Heart left ventricle (tissue), 16 donors: Measurements from ENCODE around the gene RIPPLY2. TPM values are rescaled to one million over a fixed set of nuclear protein-coding genes. Genes with fewer than 3 reads are reported as not detected.

ENCODE experiments used
- ATAC-seq, 4 donors: fragments of 200-7000 bp; cut with Tn5 transposase; one replicate each; pipeline ENCODE4 v1.9.1; 2020 to 2022; ENCODE audit warnings: moderate library complexity in 4 of 4, mild to moderate bottlenecking in 3 of 4, moderate number of reproducible peaks in 1 of 4
- DNase-seq, 5 donors: peaks; one replicate each; pipeline ENCODE4 v3.0.0-alpha.2; 2020
- H3K27ac ChIP-seq, 12 donors: fragments of 200-600 bp; sonication (generic) in 4 of 12; one replicate each; pipeline versions ENCODE4 v1.5.0 to v1.8.0; 2016 to 2022; ENCODE audit warnings: mild to moderate bottlenecking in 2 of 12
- H3K27me3 ChIP-seq, 9 donors: fragments of 200-600 bp; sonication (generic) in 2 of 9; one replicate each; pipeline versions ENCODE4 v1.5.1 to v1.8.0; 2016 to 2022; ENCODE audit warnings: mild to moderate bottlenecking in 3 of 9
- H3K36me3 ChIP-seq, 9 donors: fragments of 200-600 bp; sonication (generic) in 2 of 9; one replicate each; pipeline versions ENCODE4 v1.5.0 to v1.8.0; 2018 to 2022; ENCODE audit warnings: mild to moderate bottlenecking in 2 of 9
- H3K4me1 ChIP-seq, 12 donors: fragments of 200-600 bp; sonication (generic) in 4 of 12; one replicate each; pipeline versions ENCODE4 v1.5.0 to v1.8.0; 2016 to 2022; ENCODE audit warnings: mild to moderate bottlenecking in 3 of 12
- H3K4me3 ChIP-seq, 12 donors: fragments of 200-600 bp; sonication (generic) in 4 of 12; one replicate each; pipeline versions ENCODE4 v1.5.0 to v1.8.0; 2017 to 2022; ENCODE audit warnings: mild to moderate bottlenecking in 9 of 12, moderate library complexity in 4 of 12
- H3K9me3 ChIP-seq, 12 donors: fragments of 200-600 bp; sonication (generic) in 4 of 12; one replicate each; pipeline versions ENCODE4 v1.5.0 to v1.8.0; 2016 to 2022; ENCODE audit warnings: mild to moderate bottlenecking in 1 of 12
- POLR2A ChIP-seq, 2 donors: fragments of 450-650 bp; IDR thresholded peaks; one replicate each; pipeline ENCODE4 v1.6.1; 2017; ENCODE audit warnings: antibody characterized with exemption in 2 of 2, mild to moderate bottlenecking in 2 of 2, moderate library complexity in 2 of 2
- WGBS, 4 donors: extraction: QIAGEN DNeasy Blood & Tissue Kit in 2 of 4; methylation state at CpG; one replicate each; pipeline versions ENCODE4 v1.1.5 to v1.1.7; 2013 to 2018; 5-methylcytosine and 5-hydroxymethylcytosine counted together
- intact Hi-C, 10 donors: fragments of 100-400 bp; cut with DNase I; formaldehyde crosslinking; loops; one replicate each; pipeline versions ENCODE4 v1.11.1 to v1.14.2; 2022
- polyA plus RNA-seq, 2 donors: library from polyadenylated mRNA; stranded (reverse); fragments of 200-250 nt; gene quantifications; one replicate each; pipeline ENCODE4 v1.2.3, GENCODE V29; 2013
- total RNA-seq, 9 donors: library from RNA; depleted of rRNA in 2 of 9; stranded (reverse); fragments of >200 nt in 2 of 9; fragmentation: NEBNext Ultra II Directional in 3 of 9; extraction: Animal tissue kit (Norgen Biotek cat#: 25700) in 3 of 9; gene quantifications; one replicate each; pipeline versions ENCODE4 v1.1.0 to v1.2.4, GENCODE V29; 2016 to 2023
- TF ChIP-seq, protein P1 (sequence below), 12 donors: fragments of 200-600 bp; sonication (generic) in 4 of 12; IDR thresholded peaks; one replicate each; pipeline versions ENCODE4 v1.5.0 to v1.8.0; 2018 to 2022; ENCODE audit warnings: antibody characterized with exemption in 12 of 12, mild to moderate bottlenecking in 5 of 12
- donor health status: ischemic (EF 13 %, LVEDD 7.1; RV severe dilation, severe dysfunction).
- donor health status: healthy with polysubstance abuse.
- donor health status: DM: no; HTN: yes; CAD: no.
- donor health status: DM: no; HTN: no; CAD: no.
- donor health status: ischemic (EF 25% LVEDD 6.9; RV normal size, moderate dysfunction).
- donor health status: ischemic (EF 25% LVEDD 5.7; RV mildly dilated, moderate dysfunction).
- donor health status: healthy.
- donor health status: DM: yes; HTN: yes; CAD: no.
- donor health status: ischemic (EF 35%, LVEDD 5.7; RV mildly dilated, moderate dysfunction).
- donor health status: nonischemic (EF 11% LVEDD 7.7; RV severe dilation, severe dysfunction).
- donor health status: DM: yes; HTN: yes; CAD: no.
- donor health status: PGD.
- donor health status: ischemic (EF 29% LVEDD 5.4; RV normal size, mild dysfunction).
- donor health status: nonischemic (EF 23%, LVEDD 6.1; RV moderate dilation, normal function).

Gene RIPPLY2
- total and polyA plus RNA-seq, 11 donors: not detected

DNA sequence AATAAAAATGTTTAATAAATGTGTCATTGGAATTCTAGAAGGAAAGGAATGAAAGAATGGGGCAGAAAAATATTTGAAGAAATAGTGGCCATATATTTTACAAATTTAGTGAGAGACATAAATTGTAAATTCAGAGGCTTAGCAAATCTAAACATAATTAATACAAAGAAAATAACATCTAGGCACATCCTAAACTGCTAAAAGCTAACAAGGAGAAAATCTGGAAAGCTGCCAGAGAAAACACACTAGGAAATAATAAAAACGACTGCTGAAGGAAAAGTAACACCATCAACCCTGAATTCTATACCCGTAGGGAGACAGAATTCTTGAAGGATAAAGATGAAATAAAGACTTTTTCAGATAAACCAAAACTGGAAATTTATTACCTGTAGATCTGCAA lies 30.1 kb downstream of the RIPPLY2 start:
- Histone ChIP-seq H3K9me3 (no peaks in the 10 kb centered on the region), H3K27ac (no peak overlapping the region), H3K4me1 (peaks cover 0 to 5% (median 0%) of the 10 kb centered on the region in 12 donors), H3K36me3 (no peaks in the 10 kb centered on the region), H3K27me3 (no peaks in the 10 kb centered on the region), H3K4me3 (no peak overlapping the region)
- intact Hi-C loops: loop anchor here in 4 of 10 donors (2.0 to 5.0 kb wide), 3 partner anchors 338 to 344 kb away; partner anchors contain the start of gene CEP162 (in 2 of the 4)
- no peak for TF ChIP-seq POLR2A (IDR thresholded peaks at IDR 0.05)
- TF ChIP-seq, protein P1, sequence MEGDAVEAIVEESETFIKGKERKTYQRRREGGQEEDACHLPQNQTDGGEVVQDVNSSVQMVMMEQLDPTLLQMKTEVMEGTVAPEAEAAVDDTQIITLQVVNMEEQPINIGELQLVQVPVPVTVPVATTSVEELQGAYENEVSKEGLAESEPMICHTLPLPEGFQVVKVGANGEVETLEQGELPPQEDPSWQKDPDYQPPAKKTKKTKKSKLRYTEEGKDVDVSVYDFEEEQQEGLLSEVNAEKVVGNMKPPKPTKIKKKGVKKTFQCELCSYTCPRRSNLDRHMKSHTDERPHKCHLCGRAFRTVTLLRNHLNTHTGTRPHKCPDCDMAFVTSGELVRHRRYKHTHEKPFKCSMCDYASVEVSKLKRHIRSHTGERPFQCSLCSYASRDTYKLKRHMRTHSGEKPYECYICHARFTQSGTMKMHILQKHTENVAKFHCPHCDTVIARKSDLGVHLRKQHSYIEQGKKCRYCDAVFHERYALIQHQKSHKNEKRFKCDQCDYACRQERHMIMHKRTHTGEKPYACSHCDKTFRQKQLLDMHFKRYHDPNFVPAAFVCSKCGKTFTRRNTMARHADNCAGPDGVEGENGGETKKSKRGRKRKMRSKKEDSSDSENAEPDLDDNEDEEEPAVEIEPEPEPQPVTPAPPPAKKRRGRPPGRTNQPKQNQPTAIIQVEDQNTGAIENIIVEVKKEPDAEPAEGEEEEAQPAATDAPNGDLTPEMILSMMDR (IDR thresholded peaks at IDR 0.05): no peak
- ATAC-seq: no peak
- WGBS, 4 donors: 36 to 51% (median 38%) methylated on average over 2 of the region's 2 CpGs
- no peak for DNase-seq

DNA sequence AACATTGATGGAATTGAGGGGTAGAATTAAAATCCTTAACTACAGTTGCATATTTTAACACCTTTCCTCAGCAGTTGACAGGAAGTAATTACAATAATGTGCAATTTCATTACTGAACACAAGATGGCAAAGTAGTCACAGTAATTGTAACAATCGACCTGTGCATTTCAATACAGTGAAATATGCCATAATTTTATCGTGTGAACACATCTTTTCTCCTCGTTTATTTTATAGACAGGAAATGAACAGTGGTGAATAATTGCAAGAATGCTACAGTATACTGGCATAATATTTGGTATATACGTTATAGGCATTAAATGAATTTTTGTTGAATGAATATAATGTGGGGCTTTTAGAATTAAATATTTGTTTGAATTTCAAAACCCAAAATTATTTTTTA lies 31.4 kb downstream of the RIPPLY2 start:
- intact Hi-C loops: loop anchor here in 5 of 10 donors (2.0 to 5.0 kb wide), 3 partner anchors 338 to 343 kb away; partner anchors contain the start of gene CEP162 (in 4 of the 5)
- 9 to 10% (median 10%) methylated on average over 4 of the region's 4 CpGs for WGBS, 4 donors
- Histone ChIP-seq H3K36me3 (no peaks in the 10 kb centered on the region), H3K9me3 (peaks cover 0 to 7% (median 0%) of the 10 kb centered on the region in 12 donors), H3K4me3 (no peak overlapping the region), H3K27ac (no peak overlapping the region), H3K27me3 (no peaks in the 10 kb centered on the region), H3K4me1 (peaks cover 0 to 5% (median 0%) of the 10 kb centered on the region in 12 donors)
- TF ChIP-seq, protein P1 (IDR thresholded peaks at IDR 0.05): peak; percentile 50 to 82 (median 67)
- TF ChIP-seq POLR2A (IDR thresholded peaks at IDR 0.05): no peak
- peak in 2 of 4 donors; percentile 46 to 50 for ATAC-seq
- no peak for DNase-seq

DNA sequence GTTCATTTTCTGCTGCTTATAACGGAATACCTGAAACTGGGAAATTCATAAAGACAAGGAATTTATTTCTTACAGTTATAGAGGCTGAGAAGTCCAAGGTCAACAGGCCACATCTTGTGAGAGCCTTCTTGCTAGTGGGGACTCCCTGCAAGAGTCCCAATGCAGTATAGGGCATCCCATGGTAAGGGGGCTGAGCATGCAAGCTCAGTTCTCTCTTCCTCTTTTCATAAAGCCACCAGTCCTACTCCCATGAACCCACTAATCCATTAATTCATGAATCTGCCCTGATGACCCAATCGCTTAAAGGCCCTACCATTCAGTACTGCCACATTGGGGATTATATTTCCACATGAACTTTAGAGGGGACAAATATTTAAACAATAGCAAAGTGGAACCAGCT lies 32.8 kb downstream of the RIPPLY2 start:
- DNase-seq: no peak
- no peak overlapping the region for H3K27ac ChIP-seq

DNA sequence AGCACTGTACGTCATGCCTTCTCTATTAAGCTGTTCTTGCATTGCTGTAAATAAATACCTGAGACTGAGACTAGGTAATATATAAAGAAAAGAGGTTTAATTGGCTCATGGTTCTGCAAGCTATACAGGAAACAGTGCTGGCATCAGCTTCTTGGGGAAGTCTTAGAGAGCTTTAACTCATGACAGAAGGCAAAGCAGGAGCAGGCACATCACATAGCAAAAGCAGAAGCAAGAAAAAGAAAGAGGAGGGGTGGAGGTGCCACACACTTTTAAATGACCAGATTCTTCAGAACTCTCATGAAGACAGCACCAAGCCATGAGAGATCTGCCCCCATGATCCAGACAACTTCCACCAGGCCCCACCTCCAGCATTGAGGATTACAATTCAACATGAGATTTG lies 36.5 kb downstream of the RIPPLY2 start:
- H3K4me3 ChIP-seq: no peak overlapping the region
- intact Hi-C loops: loop anchor here in 2 of 10 donors (2.0 to 5.0 kb wide), 2 partner anchors 333 kb away; no protein-coding TSS in a partner anchor
- ATAC-seq (no peak), DNase-seq (no peak)
- no peaks in the 10 kb centered on the region for H3K27me3 ChIP-seq
- peaks cover 0 to 8% (median 0%) of the 10 kb centered on the region in 12 donors for H3K9me3 ChIP-seq
- 97 to 100% (median 99%) methylated on average over 1 of the region's 1 CpG for WGBS, 4 donors
- H3K27ac ChIP-seq: no peak overlapping the region
- H3K4me1 ChIP-seq: peaks cover 0 to 22% (median 0%) of the 10 kb centered on the region in 12 donors
- no peaks in the 10 kb centered on the region for H3K36me3 ChIP-seq
- TF ChIP-seq POLR2A (IDR thresholded peaks at IDR 0.05): no peak
- TF ChIP-seq, protein P1 (IDR thresholded peaks at IDR 0.05): no peak

More for the DNA sequence above, 32.8 kb downstream of the RIPPLY2 start:
- ATAC-seq: no peak
- intact Hi-C loops: loop anchor here in 5 of 10 donors (2.0 to 5.0 kb wide), 3 partner anchors 335 to 341 kb away; partner anchors contain the start of gene CEP162 (in 2 of the 5)
- Histone ChIP-seq H3K27me3 (no peaks in the 10 kb centered on the region), H3K4me3 (no peak overlapping the region), H3K4me1 (peaks cover 0 to 12% (median 0%) of the 10 kb centered on the region in 12 donors), H3K36me3 (no peaks in the 10 kb centered on the region), H3K9me3 (peaks cover 0 to 8% (median 0%) of the 10 kb centered on the region in 12 donors)
- TF ChIP-seq, protein P1 (IDR thresholded peaks at IDR 0.05): no peak
- TF ChIP-seq POLR2A (IDR thresholded peaks at IDR 0.05): no peak
- WGBS, 4 donors: 94 to 97% (median 95%) methylated on average over 2 of the region's 2 CpGs
